ENCODE measurements around the gene CHURC1.

CHURC1 gene

DNA sequence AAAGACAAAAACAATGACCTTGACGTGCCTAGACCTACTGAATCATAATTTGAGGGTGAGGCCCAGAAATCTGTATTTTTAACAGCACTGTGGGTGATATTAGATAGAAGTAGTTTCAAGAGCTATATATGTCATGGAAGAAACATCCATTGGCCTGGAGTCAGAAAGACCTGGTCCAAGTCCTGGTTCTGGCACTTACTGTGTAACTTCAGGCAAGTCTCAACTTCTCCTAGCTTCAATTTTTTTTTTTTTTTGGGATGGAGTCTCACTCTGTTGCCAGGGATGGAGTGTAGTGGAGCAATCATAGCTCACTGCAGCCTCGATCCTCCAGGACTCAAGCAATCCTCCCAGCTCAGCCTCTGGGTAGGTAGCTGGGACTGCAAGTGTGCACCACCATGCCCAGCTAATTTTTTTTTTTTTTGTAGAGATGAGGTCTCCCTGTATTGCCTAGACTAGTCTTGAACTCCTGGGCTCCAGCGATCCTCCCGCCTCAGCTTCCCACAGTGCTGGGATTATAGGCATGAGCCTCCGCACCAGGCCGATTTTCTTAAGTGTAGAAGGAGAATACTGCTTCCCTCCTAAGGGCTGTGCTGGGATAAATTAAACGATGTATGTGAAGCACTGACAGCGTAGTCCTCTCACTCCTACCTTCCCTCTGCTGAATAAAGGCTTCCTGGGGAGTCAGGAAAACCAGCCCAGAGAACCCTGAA, 42.6 kb downstream of the CHURC1 start:
- no peak for DNase-seq (ENCODE audit: low read depth)

GRCh38 chr14:64958201-64958600, 43.9 kb downstream of the CHURC1 start:
- DNase-seq (ENCODE audit: low read depth), result no peak

DNA sequence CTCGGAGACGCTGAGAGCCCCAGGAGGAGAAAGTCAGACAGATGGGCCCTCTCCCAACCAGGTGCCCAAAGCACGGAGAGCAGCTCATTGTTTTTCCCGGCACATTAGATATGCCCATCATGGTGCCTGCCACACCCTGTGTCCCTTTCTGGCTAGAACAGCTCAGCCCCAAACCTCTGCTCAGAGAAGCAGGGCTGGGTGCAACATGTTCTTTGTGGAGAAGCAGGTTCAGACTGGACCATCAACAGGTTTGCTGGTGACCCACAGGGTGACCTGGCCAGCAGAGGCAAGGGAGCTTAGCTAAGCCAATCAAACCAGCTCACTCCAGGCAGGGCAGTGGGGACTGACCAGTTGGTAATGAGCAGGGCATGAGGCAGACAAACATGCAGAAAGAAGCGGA, 44.5 kb downstream of the CHURC1 start:
- no peak for DNase-seq (ENCODE audit: low read depth)

- no peak for DNase-seq (ENCODE audit: low read depth)
Measured at GRCh38 chr14:64960762-64961276, 46.6 kb downstream of the CHURC1 start.

DNA sequence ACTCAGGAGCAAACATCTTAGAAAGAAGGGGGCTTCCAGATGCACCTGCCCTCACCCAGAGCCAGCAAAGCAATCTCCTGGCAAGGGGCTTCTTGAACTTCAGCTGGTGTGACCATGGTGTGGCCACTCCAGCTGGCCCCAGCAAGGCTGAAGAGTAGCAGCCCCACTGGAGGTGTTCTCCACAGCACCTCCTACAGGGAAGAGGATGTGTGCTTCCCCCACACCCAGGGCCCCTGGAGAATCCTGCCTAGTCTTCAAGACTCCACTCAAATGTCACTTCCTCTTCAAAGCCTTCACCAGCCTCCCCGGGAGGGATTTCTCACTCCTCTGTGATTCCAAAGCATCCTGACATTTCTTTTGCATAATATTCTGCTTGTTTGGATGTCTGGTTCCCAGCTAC, 49.4 kb downstream of the CHURC1 start:
- DNase-seq (ENCODE audit: low read depth), result no peak

DNA sequence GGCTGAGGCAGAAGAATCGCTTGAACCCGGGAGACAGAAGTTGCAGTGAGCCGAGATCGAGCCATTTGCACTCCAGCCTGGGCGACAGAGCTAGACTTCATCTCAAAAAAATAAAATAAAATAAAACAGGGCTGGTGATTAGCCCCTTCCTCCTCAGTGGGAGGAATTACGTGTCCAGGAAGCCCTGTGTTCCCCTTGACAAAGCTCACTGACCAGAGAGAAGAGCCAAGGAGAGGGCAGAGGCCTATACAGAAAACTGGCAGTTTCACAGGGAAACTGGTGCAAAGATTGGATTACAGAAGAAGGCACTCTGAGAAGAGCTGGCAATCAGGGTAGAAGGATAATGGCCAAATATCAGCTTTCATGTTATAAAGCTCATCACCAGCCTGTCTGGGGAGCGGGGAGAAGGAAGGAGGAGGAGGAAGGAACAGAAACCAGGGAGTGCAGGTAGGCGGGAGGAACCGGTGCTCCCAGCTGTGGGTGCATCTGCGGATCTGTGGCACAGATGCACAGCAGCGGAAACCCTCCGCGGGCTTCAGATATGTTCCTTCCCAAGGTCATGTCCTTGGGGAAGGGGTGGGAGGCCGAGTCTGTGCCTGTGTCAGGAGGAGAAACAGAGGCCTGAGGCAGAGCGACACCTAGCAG, 51.2 kb downstream of the CHURC1 start:
- DNase-seq (ENCODE audit: low read depth), result no peak

GRCh38 chr14:64966976-64967375, 52.7 kb downstream of the CHURC1 start:
- no peak for DNase-seq (ENCODE audit: low read depth)

GRCh38 chr14:64968167-64968566, 53.9 kb downstream of the CHURC1 start:
- DNase-seq (ENCODE audit: low read depth), result no peak

- DNase-seq (ENCODE audit: low read depth), result no peak
Measured at GRCh38 chr14:64968651-64969050, 54.4 kb downstream of the CHURC1 start.

- no peak for DNase-seq (ENCODE audit: low read depth)
Measured at GRCh38 chr14:64970041-64970440, 55.8 kb downstream of the CHURC1 start.

DNA sequence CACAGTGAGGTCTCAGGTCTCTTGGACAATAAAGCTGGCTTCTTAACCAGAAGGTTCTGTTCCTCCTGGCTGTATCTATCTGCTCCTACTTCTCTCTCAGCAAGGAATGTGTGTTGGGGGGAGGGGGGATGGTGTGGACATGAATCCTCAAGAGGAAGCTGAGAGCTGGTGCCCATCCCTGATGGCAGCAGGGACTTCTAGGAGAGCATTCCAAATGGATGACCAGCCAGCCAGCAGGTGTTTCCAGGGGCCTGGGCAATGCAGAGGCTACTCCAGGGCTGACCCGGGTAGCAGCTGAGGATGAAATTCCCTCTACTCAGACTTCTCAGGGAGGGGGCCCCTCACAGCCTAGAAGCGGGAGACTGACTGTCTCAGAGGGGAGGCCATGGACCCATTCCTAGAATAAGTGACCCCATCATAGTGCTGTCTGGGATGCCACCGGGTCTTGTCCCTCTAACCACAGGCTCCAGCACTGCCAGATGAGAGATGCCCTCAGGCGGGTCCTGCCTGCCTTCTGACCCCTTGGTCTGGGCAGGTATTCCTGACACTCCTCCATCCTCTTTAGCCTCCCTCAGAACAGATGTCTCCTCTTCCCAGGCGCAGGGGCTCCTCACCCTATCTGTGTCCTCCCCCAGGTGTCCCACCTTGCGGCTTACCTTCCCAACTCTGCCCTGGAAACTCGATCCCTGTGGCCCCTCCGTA, 56.7 kb downstream of the CHURC1 start:
- no peak for DNase-seq (ENCODE audit: low read depth)

DNA sequence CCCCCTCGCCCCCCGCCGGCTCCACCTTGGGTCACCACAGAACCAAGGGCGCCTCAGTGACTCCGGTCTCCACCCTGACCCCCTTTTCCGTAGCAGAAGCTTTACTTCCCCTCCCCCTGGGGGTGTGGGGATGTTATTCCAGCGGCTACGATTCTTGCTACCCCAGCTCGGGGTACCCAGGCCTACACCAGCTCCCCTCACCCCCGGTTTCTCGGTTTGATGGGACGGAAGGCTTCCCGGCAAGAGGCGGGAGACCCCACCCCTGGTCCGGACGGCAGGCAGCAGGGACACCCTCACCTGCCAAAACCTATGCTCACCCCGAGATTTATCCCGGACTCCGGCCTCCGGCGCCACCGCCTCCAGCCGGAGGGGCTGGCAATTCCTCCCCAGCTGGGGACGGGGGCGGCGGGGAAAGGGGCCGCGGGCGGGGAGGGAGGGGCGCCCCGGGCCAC, 57.3 kb downstream of the CHURC1 start:
- DNase-seq (ENCODE audit: low read depth), result no peak

DNA sequence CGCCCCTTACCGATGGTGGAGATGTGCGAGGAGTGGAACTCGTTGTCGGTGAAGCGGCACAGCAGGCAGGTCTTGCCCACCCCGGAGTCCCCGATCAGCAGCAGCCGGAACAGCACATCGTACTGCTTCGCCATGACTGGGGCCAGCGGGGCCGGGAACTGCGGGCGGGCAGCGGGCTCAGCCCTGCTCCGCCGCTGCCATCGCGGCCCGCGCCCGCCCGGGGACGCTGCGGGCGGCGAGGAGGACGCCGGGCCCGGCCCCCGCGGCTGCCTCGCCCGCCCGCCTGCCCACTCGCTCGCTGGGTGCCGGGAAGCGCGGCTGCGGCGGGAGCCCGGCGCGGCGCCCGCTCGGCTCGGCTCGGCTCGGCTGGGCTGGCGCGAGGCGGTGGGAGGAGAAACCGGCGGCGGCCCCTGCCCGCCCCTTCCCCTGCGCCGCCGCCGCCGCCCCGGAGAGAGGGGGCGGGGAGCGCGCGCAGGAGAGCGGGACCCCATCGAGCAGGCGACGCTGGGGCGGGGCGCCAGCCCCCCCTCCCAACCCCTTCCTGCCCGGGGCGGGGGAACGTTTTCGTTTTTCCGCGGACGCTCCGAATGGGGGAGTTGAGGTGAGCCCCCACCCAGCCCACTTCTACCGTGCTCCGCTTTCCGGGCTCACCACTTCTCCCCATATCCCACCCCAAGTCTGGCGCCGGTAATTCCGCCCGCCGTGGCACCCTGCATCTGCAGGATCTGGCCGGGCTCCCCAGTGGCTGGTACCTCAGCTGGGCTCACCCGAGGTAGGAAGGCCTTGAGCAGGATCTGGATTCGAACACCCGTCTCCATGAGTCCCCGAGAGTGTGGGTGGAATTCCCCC, 57.9 kb downstream of the CHURC1 start, which contains the start of gene RAB15:
Gene RAB15 (minus strand): TSS at position 394 of the 849 bp plus-strand sequence. CDS start 260 bp downstream, at position 134.
- no peak for DNase-seq (ENCODE audit: low read depth)

DNA sequence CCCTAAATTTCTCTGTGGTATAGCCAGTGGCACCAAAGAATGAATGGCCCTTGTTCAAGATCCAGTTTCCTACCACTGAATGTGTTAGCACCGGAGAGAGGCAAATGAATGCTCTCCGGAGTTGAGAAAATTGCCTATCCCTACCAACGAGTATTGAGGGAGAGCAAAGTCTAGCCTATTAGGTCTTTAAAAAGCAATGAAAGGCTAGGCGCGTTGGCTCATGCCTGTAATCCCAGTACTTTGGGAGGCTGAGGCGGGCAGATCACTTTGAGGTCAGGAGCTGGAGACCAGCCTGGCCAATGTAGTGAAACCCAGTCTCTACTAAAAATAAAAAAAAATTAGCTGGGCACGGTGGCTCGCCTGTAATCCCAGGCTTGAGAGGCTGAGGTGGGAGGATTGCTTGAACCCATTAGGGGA, 58.8 kb downstream of the CHURC1 start:
- no peak for DNase-seq (ENCODE audit: low read depth)

DNA sequence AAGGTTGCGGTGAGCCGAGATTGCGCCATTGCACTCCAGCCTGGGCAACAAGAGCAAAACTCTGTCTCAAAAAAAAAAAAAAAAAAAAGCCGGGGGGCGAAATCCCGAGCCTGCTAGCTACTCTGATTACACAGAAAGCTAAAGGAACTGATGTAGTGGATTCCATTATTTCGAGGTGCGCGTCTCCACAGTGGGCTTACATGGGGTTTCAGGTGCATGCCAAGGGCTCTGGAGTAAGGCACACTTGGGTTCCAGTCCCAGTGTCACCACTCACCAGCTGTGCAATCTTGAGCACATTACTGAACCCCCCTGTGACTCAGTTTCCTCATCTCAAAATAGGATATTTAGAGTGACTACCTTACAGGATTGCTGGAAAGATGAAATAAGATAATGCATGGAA, 59.6 kb downstream of the CHURC1 start:
- no peak for DNase-seq (ENCODE audit: low read depth)

GRCh38 chr14:64974563-64974962, 60.3 kb downstream of the CHURC1 start:
- no peak for DNase-seq (ENCODE audit: low read depth)

DNA sequence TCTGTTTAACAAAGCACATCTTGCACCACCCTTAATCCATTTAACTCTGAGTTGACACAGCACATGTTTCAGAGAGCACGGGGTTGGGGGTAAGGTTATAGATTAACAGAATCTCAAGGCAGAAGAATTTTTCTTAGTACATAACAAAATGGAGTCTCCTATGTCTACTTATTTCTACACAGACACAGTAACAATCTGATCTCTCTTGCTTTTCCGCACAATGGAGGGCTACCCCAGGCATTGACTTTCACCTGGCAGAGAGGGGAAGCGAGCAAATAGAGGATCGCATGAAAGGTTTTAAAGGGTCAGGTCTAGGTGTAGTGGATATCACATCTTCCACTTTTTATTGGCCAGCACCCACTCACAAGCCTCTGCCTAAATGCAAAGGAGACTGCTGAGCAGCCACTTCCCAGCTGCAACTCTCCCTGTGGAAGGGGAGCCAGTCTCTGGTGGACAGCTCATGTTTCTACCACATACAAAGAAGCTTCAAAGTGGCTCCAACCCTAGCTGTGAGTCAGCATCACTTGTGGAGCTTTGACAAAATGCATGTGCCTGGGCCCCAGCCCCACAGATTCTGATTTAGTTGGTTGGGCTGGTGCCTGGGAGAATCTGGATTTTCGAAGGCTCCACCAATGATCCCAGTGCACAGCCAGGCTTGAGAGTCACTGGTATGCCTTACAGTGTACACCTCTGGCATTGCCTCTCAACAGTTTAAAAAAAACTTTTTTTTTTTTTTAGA, 65.2 kb downstream of the CHURC1 start:
- no peak for DNase-seq (ENCODE audit: low read depth)

DNA sequence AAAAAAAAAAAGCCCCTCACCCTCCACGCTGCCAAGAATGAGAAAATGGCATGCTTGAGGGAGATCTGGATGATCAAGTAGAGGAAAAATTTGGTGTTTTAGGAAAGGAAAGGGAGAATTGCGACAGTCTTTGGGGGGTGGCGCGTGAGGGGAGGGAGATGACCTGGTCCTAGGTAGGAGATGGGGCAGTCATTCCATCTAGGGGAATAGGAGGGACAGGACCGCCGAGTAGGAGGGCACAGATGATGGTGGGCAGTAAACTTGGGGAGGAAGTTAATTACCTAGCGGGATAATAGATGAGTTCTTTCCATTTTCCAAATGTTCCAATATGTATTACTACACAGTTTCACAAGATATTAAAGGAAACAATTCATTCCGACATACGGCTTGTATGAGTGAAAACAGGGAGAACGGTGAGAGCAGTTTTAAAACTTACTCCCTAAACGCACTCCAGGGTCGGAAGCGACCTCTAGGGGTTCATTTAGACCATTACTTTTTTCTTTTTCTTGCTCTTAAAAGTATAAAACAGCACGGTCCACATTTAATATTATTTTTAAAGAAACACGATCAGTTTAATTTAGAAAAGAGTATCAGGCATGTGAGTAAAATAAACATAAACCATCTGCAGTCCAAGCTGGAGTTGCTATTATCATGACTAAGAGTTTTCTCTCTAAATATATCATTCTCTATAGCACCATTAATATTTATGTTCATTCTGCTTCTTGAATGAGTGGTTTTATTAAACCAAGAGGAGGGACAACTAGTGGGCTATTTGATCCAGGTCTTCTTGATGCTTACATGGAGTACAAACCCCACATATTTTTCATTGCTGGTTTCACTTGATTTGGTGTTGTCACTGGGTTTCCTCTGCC, 69.4 kb downstream of the CHURC1 start:
- DNase-seq (ENCODE audit: low read depth), result no peak

Measured in GM04503 (cell line).